CD14-positive monocyte (primary cell): ENCODE measurements around the gene ELOVL6. TPM values are rescaled to one million over a fixed set of nuclear protein-coding genes. Genes with fewer than 3 reads are reported as not detected.

Experiments
- DNase-seq, 3 donors: peaks; one replicate each; pipeline ENCODE4 v3.0.0-alpha.2; 2011 to 2022
- H2AFZ ChIP-seq: 2 replicates; pipeline ENCODE4 v1.6.0; 2012; ENCODE audit warnings: mild to moderate bottlenecking, low read depth, low read length, inconsistent platforms; ENCODE audit not compliant: insufficient read depth, poor library complexity, severe bottlenecking
- H3K27ac ChIP-seq, 2 donors: 1 replicate in 1 of 2; 2 replicates in 1 of 2; pipeline ENCODE4 v1.5.1; 2012 to 2013; ENCODE audit warnings: low read length in 2 of 2, control low read depth in 1 of 2, inconsistent platforms in 1 of 2, low read depth in 1 of 2, mild to moderate bottlenecking in 1 of 2
- H3K27me3 ChIP-seq, 2 donors: one replicate each; pipeline versions ENCODE4 v1.6.0 to v1.6.1; 2011 to 2013; ENCODE audit warnings: low read length in 2 of 2; ENCODE audit not compliant: control insufficient read depth in 2 of 2, insufficient read depth in 2 of 2
- H3K36me3 ChIP-seq, 2 donors: replicated peaks in 1 of 2; 1 replicate in 1 of 2; 2 replicates in 1 of 2; pipeline versions ENCODE4 v1.5.1 to v1.6.1; 2012 to 2013; ENCODE audit warnings: low read length in 2 of 2, control low read depth in 1 of 2, inconsistent platforms in 1 of 2, mild to moderate bottlenecking in 1 of 2; ENCODE audit not compliant: insufficient read depth in 2 of 2, control insufficient read depth in 1 of 2
- H3K4me1 ChIP-seq, 2 donors: 1 replicate in 1 of 2; 2 replicates in 1 of 2; pipeline versions ENCODE4 v1.5.1 to v1.6.1; 2012 to 2013; ENCODE audit warnings: low read length in 2 of 2, control low read depth in 1 of 2, inconsistent platforms in 1 of 2, mild to moderate bottlenecking in 1 of 2, moderate library complexity in 1 of 2; ENCODE audit not compliant: insufficient read depth in 2 of 2, control insufficient read depth in 1 of 2
- H3K4me2 ChIP-seq: replicated peaks from 2 replicates; pipeline ENCODE3; 2012; ENCODE audit warnings: low read length, moderate library complexity, mild to moderate bottlenecking; ENCODE audit not compliant: poor library complexity, severe bottlenecking; ENCODE audit errors: extremely low read depth
- H3K4me3 ChIP-seq, 3 experiments: fragments of 200-600 bp in 1 of 3; sonication (generic) in 1 of 3; replicated peaks in 1 of 3; 1 replicate in 2 of 3; 2 replicates in 1 of 3; pipeline ENCODE4 v1.5.1; 2011 to 2013; ENCODE audit warnings: low read length in 3 of 3, mild to moderate bottlenecking in 3 of 3, control low read depth in 2 of 3, low read depth in 2 of 3, inconsistent platforms in 1 of 3, moderate library complexity in 1 of 3
- H3K79me2 ChIP-seq: 2 replicates; pipeline ENCODE4 v1.6.0; 2012; ENCODE audit warnings: mild to moderate bottlenecking, control low read depth, inconsistent platforms, low read length, moderate library complexity; ENCODE audit not compliant: insufficient read depth
- H3K9ac ChIP-seq: 2 replicates; pipeline ENCODE4 v1.6.0; 2017; ENCODE audit warnings: low read length, mild to moderate bottlenecking; ENCODE audit not compliant: insufficient read depth, poor library complexity, severe bottlenecking
- H3K9me3 ChIP-seq, 2 donors: replicated peaks in 1 of 2; 1 replicate in 1 of 2; 2 replicates in 1 of 2; pipeline versions ENCODE4 v1.5.1 to v1.6.1; 2012 to 2013; ENCODE audit warnings: low read length in 2 of 2, control low read depth in 1 of 2; ENCODE audit not compliant: control insufficient read depth in 1 of 2, insufficient read depth in 1 of 2
- H4K20me1 ChIP-seq: 2 replicates; pipeline ENCODE4 v1.6.0; 2012; ENCODE audit warnings: mild to moderate bottlenecking, low read length, control low read depth, moderate library complexity; ENCODE audit not compliant: insufficient read depth
- H3K27ac Mint-ChIP-seq, 7 donors: one replicate each; pipeline ENCODE4 v1.8.0; 2020; ENCODE audit warnings: mild to moderate bottlenecking in 7 of 7, mixed read lengths in 7 of 7, moderate library complexity in 6 of 7, inconsistent platforms in 2 of 7
- H3K27me3 Mint-ChIP-seq, 3 donors: one replicate each; pipeline ENCODE4 v1.8.0; 2021 to 2022; ENCODE audit warnings: low read depth in 3 of 3, mild to moderate bottlenecking in 3 of 3, mixed read lengths in 3 of 3, moderate library complexity in 3 of 3, inconsistent platforms in 1 of 3
- H3K36me3 Mint-ChIP-seq, 2 donors: one replicate each; pipeline ENCODE4 v1.8.0; 2020; ENCODE audit warnings: mixed read lengths in 2 of 2, inconsistent platforms in 1 of 2, mild to moderate bottlenecking in 1 of 2
- H3K4me1 Mint-ChIP-seq: one replicate; pipeline ENCODE4 v1.8.0; 2020; ENCODE audit warnings: mild to moderate bottlenecking, mixed read lengths
- H3K4me3 Mint-ChIP-seq, 2 donors: one replicate each; pipeline ENCODE4 v1.8.0; 2020; ENCODE audit warnings: mild to moderate bottlenecking in 2 of 2, mixed read lengths in 2 of 2, moderate library complexity in 1 of 2
- H3K9me3 Mint-ChIP-seq, 7 donors: one replicate each; pipeline ENCODE4 v1.8.0; 2020 to 2022; ENCODE audit warnings: mixed read lengths in 7 of 7, mild to moderate bottlenecking in 6 of 7, moderate library complexity in 6 of 7, inconsistent platforms in 2 of 7
- CTCF ChIP-seq: fragments of 200-600 bp; IDR thresholded peaks from one replicate; pipeline ENCODE4 v1.8.0; 2022; ENCODE audit warnings: antibody characterized with exemption, mild to moderate bottlenecking
- WGBS: methylation state at CpG from one replicate; pipeline ENCODE4 v1.1.5; 2013; ENCODE audit warnings: missing lambda C conversion rate; ENCODE audit not compliant: insufficient coverage; 5-methylcytosine and 5-hydroxymethylcytosine counted together
- intact Hi-C, 2 donors: fragments of 100-400 bp; cut with micrococcal nuclease; formaldehyde crosslinking; loops; one replicate each; pipeline versions ENCODE4 v1.15.0 to v1.15.1; 2023
- polyA plus RNA-seq, 3 donors: library from polyadenylated mRNA; depleted of rRNA in 1 of 3; unstranded in 2 of 3; stranded (reverse) in 1 of 3; fragments of 300-500 nt in 2 of 3; fragments of >200 nt in 1 of 3; fragmentation: Illumina TruSeq in 2 of 3; gene quantifications; 1 replicate in 2 of 3; 2 replicates in 1 of 3; pipeline ENCODE4 v1.2.3, GENCODE V29; 2012 to 2021

Gene ELOVL6
- polyA plus RNA-seq, 3 donors: 0.11 to 0.19 TPM; not detected in 1

- TF ChIP-seq CTCF: no peak
- Mint-ChIP-seq H3K27me3 (peaks cover 0 to 1% (median 0%) of the 10 kb centered on the region in 3 donors), H3K4me3 (no peak overlapping the region), H3K36me3 (no peaks in the 10 kb centered on the region), H3K9me3 (peaks cover 0 to 3% (median 0%) of the 10 kb centered on the region in 7 donors), H3K4me1 (peaks cover 4% of the 10 kb centered on the region), H3K27ac (no peak overlapping the region)
- Histone ChIP-seq H2AFZ (no peak overlapping the region), H3K36me3 (no peaks in the 10 kb centered on the region), H3K27ac (no peak overlapping the region), H3K4me1 (no peaks in the 10 kb centered on the region), H3K79me2 (no peaks in the 10 kb centered on the region), H3K9me3 (no peaks in the 10 kb centered on the region), H3K9ac (no peak overlapping the region), H3K4me2 (no peak overlapping the region), H4K20me1 (no peaks in the 10 kb centered on the region), H3K27me3 (no peaks in the 10 kb centered on the region), H3K4me3 (no peak overlapping the region)
- 100% methylated on average over 1 of the region's 4 CpGs for WGBS
- intact Hi-C loops: no loop called here
- no peak for DNase-seq
Measured at GRCh38 chr4:110087070-110087708, 111.2 kb downstream of the ELOVL6 start.

- Histone ChIP-seq H3K9ac (no peak overlapping the region), H3K4me2 (no peak overlapping the region), H3K79me2 (no peaks in the 10 kb centered on the region), H3K36me3 (no peaks in the 10 kb centered on the region), H2AFZ (no peak overlapping the region), H3K27ac (no peak overlapping the region), H3K27me3 (no peaks in the 10 kb centered on the region), H3K4me3 (no peak overlapping the region), H3K4me1 (no peaks in the 10 kb centered on the region), H3K9me3 (no peaks in the 10 kb centered on the region), H4K20me1 (no peaks in the 10 kb centered on the region)
- WGBS: 0% methylated on average over 1 of the region's 1 CpG
- peaks cover 4% of the 10 kb centered on the region for H3K4me1 Mint-ChIP-seq
- intact Hi-C loops: no loop called here
- peaks cover 0 to 3% (median 0%) of the 10 kb centered on the region in 7 donors for H3K9me3 Mint-ChIP-seq
- DNase-seq: no peak
- no peak overlapping the region for H3K27ac Mint-ChIP-seq
- no peak overlapping the region for H3K4me3 Mint-ChIP-seq
- no peaks in the 10 kb centered on the region for H3K36me3 Mint-ChIP-seq
- peaks cover 0 to 1% (median 0%) of the 10 kb centered on the region in 3 donors for H3K27me3 Mint-ChIP-seq
- TF ChIP-seq CTCF: no peak
Measured at GRCh38 chr4:110085131-110085530, 113.3 kb downstream of the ELOVL6 start.
